HepG2 (cell line): ENCODE data around the gene DBNDD2. TPM values are rescaled to one million over a fixed set of nuclear protein-coding genes. Genes with fewer than 3 reads are reported as not detected.

Experiments used
- ARID3A ChIP-seq: IDR thresholded peaks from 2 replicates; pipeline ENCODE4 v1.6.1; 2012; ENCODE audit warnings: low read depth, low read length, improper control_type of control experiment
- CEBPZ ChIP-seq: IDR thresholded peaks from 2 replicates; pipeline ENCODE4 v1.6.1; 2012; ENCODE audit warnings: low read length, improper control_type of control experiment
- CSRNP2 ChIP-seq: sonication (generic); formaldehyde crosslinking; conservative IDR thresholded peaks from 2 replicates; pipeline ENCODE4 v1.8.0; 2022; ENCODE audit warnings: low read depth, missing genetic modification reagents
- EP300 ChIP-seq, 3 experiments: sonication (generic) in 1 of 3; formaldehyde crosslinking in 1 of 3; IDR thresholded peaks; 2 replicates each; pipeline versions ENCODE4 v1.5.1 to v1.6.1; 2011 to 2020; ENCODE audit warnings: low read depth in 2 of 3, low read length in 2 of 3, borderline replicate concordance in 1 of 3, improper control_type of control experiment in 1 of 3, mild to moderate bottlenecking in 1 of 3, missing genetic modification reagents in 1 of 3, moderate library complexity in 1 of 3
- KDM2A ChIP-seq: sonication (generic); formaldehyde crosslinking; IDR thresholded peaks from 2 replicates; pipeline ENCODE4 v1.4.0; 2020; ENCODE audit warnings: low read depth, missing genetic modification reagents, borderline replicate concordance
- MYNN ChIP-seq: sonication (generic); formaldehyde crosslinking; IDR thresholded peaks from 2 replicates; pipeline ENCODE4 v1.4.0; 2020; ENCODE audit warnings: mild to moderate bottlenecking, low read depth, missing genetic modification reagents
- PHF21A ChIP-seq: sonication (generic); formaldehyde crosslinking; IDR thresholded peaks from 2 replicates; pipeline ENCODE4 v1.5.0; 2020; ENCODE audit warnings: mild to moderate bottlenecking, missing genetic modification reagents
- RXRA ChIP-seq: sonication (generic); formaldehyde crosslinking; IDR thresholded peaks from 2 replicates; pipeline ENCODE4 v1.5.1; 2020; ENCODE audit warnings: missing genetic modification reagents
- SIN3B ChIP-seq: fragments of 150-350 bp; IDR thresholded peaks from 2 replicates; pipeline ENCODE4 v1.6.1; 2014; ENCODE audit warnings: low read length
- SP4 ChIP-seq: sonication (generic); formaldehyde crosslinking; IDR thresholded peaks from 2 replicates; pipeline ENCODE4 v1.8.1; 2023; ENCODE audit warnings: mild to moderate bottlenecking, missing genetic modification reagents
- UBTF ChIP-seq: sonication (generic); formaldehyde crosslinking; IDR thresholded peaks from 2 replicates; pipeline ENCODE4 v1.4.0; 2020; ENCODE audit warnings: mild to moderate bottlenecking, missing genetic modification reagents
- XRCC5 ChIP-seq: fragments of 200-400 bp; formaldehyde crosslinking; optimal IDR thresholded peaks from 2 replicates; pipeline ENCODE3; 2017; ENCODE audit warnings: mild to moderate bottlenecking, low read length
- ZNF136 ChIP-seq: sonication (generic); formaldehyde crosslinking; IDR thresholded peaks from 2 replicates; pipeline ENCODE4 v1.8.1; 2022; ENCODE audit warnings: low read depth, mild to moderate bottlenecking, moderate library complexity, missing genetic modification reagents
- ZNF335 ChIP-seq: sonication (generic); formaldehyde crosslinking; IDR thresholded peaks from 2 replicates; pipeline ENCODE4 v1.4.0; 2020; ENCODE audit warnings: missing genetic modification reagents
- ZNF572 ChIP-seq: sonication (generic); formaldehyde crosslinking; IDR thresholded peaks from 2 replicates; pipeline ENCODE4 v1.5.1; 2020; ENCODE audit warnings: mild to moderate bottlenecking, missing genetic modification reagents
- ZSCAN31 ChIP-seq: sonication (generic); formaldehyde crosslinking; IDR thresholded peaks from 2 replicates; pipeline ENCODE4 v1.5.0; 2020; ENCODE audit warnings: low read depth, mild to moderate bottlenecking, missing genetic modification reagents
- ZUFSP ChIP-seq: sonication (generic); formaldehyde crosslinking; IDR thresholded peaks from 2 replicates; pipeline ENCODE4 v1.9.0; 2021; ENCODE audit warnings: missing genetic modification reagents, mild to moderate bottlenecking, borderline replicate concordance
- polyA plus RNA-seq, 8 experiments: library from polyadenylated mRNA; depleted of rRNA in 3 of 8; stranded (reverse) in 7 of 8; unstranded in 1 of 8; fragments of >200 nt; fragmentation: Illumina TruSeq in 4 of 8; extraction: Trizol in 4 of 8; gene quantifications; 2 replicates each; pipeline versions ENCODE4 v1.2.1 to v1.2.3, GENCODE V29; 2011 to 2016; ENCODE audit warnings: low read depth in 4 of 8, missing spikeins in 1 of 8, mixed read lengths in 1 of 8; ENCODE audit not compliant: insufficient read depth in 1 of 8
- total RNA-seq, 5 experiments: library from RNA; depleted of rRNA; stranded (reverse); fragments of >200 nt; fragmentation: Illumina TruSeq; extraction: Trizol; gene quantifications; 2 replicates each; pipeline ENCODE4 v1.2.3, GENCODE V29; 2016; ENCODE audit warnings: low read depth in 1 of 5

The DBNDD2 gene
- total and polyA plus RNA-seq, 2 of the 13 experiments (the other 11 are each of a cell fraction or from before 2014, with no cell fraction given), result 16.7 to 47.6 TPM

GRCh38 chr20:45362804-45363610, 45.1 kb upstream of the DBNDD2 start, which contains the start of gene SYS1 (continued):
- peak; percentile 8 to 29; a peak in 3 of 4 replicates for TF ChIP-seq EP300 (IDR thresholded peaks at IDR 0.05; ENCODE audit: low read depth in 2 of 2, low read length in 2 of 2)
- TF ChIP-seq EP300 (CRISPR knock-in tag; IDR thresholded peaks at IDR 0.05; ENCODE audit: borderline replicate concordance), result peak; percentile 77
- TF ChIP-seq CEBPZ, result no peak
- TF ChIP-seq ZUFSP (CRISPR knock-in tag), result no peak
- TF ChIP-seq ZNF335 (CRISPR knock-in tag), result peak; percentile 90
- TF ChIP-seq MYNN (CRISPR knock-in tag), result no peak
- peak; percentile 78 for TF ChIP-seq UBTF (CRISPR knock-in tag)
- peak; percentile 99 for TF ChIP-seq XRCC5
- peak; percentile 93 for TF ChIP-seq RXRA (CRISPR knock-in tag)
- TF ChIP-seq ZNF136 (CRISPR knock-in tag), result peak; percentile 96
- peak; percentile 99 for TF ChIP-seq SP4 (CRISPR knock-in tag)
- TF ChIP-seq ZSCAN31 (CRISPR knock-in tag), result peak; percentile 98
- peak; percentile 96 for TF ChIP-seq PHF21A (CRISPR knock-in tag)
- TF ChIP-seq ARID3A, result peak; percentile 6
- peak; percentile 98 for TF ChIP-seq KDM2A (CRISPR knock-in tag)
- TF ChIP-seq CSRNP2 (CRISPR knock-in tag), result 0 out of 2 replicates have a peak, but pooled peaks have one; percentile 34
- peak; percentile 74 for TF ChIP-seq SIN3B
- peak; percentile 100 for TF ChIP-seq ZNF572 (CRISPR knock-in tag)
